Testis (tissue), 2 donors: ENCODE measurements around the gene PPARA.

Source experiments
- POLR2A ChIP-seq: fragments of 450-650 bp; IDR thresholded peaks from one replicate; pipeline ENCODE4 v1.6.1; 2017; ENCODE audit warnings: antibody characterized with exemption, mild to moderate bottlenecking, moderate library complexity
- TF ChIP-seq, protein P1 (sequence below), 3 experiments: fragments of 450-650 bp in 2 of 3; fragments of 200-600 bp in 1 of 3; sonication (generic) in 1 of 3; IDR thresholded peaks; one replicate each; pipeline ENCODE4 v1.5.1; 2016 to 2019; ENCODE audit warnings: antibody characterized with exemption in 3 of 3, mild to moderate bottlenecking in 2 of 3, moderate library complexity in 1 of 3

DNA sequence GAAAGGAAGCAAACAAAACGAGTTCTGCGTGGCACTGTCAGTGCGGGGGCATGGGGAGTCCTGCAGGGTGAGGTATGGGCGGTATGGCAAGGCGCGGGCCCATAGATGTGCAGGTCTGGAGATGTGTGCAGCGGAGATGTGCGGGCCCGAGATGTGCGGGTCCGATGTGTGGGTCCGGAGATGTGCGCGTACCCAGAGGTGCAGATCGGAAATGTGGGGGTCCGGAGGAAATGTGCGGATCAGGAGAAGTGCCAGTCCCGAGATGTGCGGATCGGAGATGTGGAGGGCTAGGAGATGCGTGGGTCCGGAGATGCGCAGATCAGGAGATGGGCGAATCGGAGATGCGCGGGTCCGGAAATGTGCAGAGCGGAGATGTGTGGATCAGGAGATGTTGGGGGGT lies 63.8 kb downstream of the PPARA start:
- TF ChIP-seq, protein P1, sequence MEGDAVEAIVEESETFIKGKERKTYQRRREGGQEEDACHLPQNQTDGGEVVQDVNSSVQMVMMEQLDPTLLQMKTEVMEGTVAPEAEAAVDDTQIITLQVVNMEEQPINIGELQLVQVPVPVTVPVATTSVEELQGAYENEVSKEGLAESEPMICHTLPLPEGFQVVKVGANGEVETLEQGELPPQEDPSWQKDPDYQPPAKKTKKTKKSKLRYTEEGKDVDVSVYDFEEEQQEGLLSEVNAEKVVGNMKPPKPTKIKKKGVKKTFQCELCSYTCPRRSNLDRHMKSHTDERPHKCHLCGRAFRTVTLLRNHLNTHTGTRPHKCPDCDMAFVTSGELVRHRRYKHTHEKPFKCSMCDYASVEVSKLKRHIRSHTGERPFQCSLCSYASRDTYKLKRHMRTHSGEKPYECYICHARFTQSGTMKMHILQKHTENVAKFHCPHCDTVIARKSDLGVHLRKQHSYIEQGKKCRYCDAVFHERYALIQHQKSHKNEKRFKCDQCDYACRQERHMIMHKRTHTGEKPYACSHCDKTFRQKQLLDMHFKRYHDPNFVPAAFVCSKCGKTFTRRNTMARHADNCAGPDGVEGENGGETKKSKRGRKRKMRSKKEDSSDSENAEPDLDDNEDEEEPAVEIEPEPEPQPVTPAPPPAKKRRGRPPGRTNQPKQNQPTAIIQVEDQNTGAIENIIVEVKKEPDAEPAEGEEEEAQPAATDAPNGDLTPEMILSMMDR (IDR thresholded peaks at IDR 0.05) = no peak
- TF ChIP-seq POLR2A = no peak
